ENCODE data around the gene BCL2. TPM values are rescaled to one million over a fixed set of nuclear protein-coding genes. Genes with fewer than 3 reads are reported as not detected.
A peak's percentile ranks its signal among the peaks of the same experiment; 100 is the strongest.

BCL2 gene
- total and polyA plus RNA-seq, 2 experiments from 2014 or later: 0.02 to 0.98 TPM

GRCh38 chr18:63197246-63197869 is 122.2 kb downstream of the BCL2 start:
- H3K4me3 ChIP-seq: no peak overlapping the region
- peaks cover 12% of the 10 kb centered on the region for H3K4me1 ChIP-seq (ENCODE audit: low read depth)
- H3K27me3 ChIP-seq: no peaks in the 10 kb centered on the region
- no peaks in the 10 kb centered on the region for H3K36me3 ChIP-seq
- no peaks in the 10 kb centered on the region for H3K9me3 ChIP-seq (ENCODE audit: low read depth)
- no peak for TF ChIP-seq CTCF (IDR thresholded peaks at IDR 0.05; ENCODE audit: low read depth, low read length)
- H3K27ac ChIP-seq: no peak overlapping the region
- peak in 1 of 2 donors; percentile 7 for DNase-seq (ENCODE audit: low read depth in 1 of 2, low spot score in 1 of 2)

GRCh38 chr18:63195326-63196159 is 124.0 kb downstream of the BCL2 start:
- Histone ChIP-seq H3K9me3 (ENCODE audit: low read depth) (no peaks in the 10 kb centered on the region), H3K27me3 (no peaks in the 10 kb centered on the region), H3K4me1 (ENCODE audit: low read depth) (peaks cover 15% of the 10 kb centered on the region), H3K27ac (no peak overlapping the region), H3K36me3 (no peaks in the 10 kb centered on the region), H3K4me3 (no peak overlapping the region)
- no peak for DNase-seq (ENCODE audit: low read depth in 1 of 2, low spot score in 1 of 2)
- TF ChIP-seq CTCF (IDR thresholded peaks at IDR 0.05; ENCODE audit: low read depth, low read length): no peak

- Histone ChIP-seq H3K36me3 (no peaks in the 10 kb centered on the region), H3K4me3 (no peak overlapping the region), H3K27me3 (no peaks in the 10 kb centered on the region), H3K27ac (peak overlapping the region; percentile 49), H3K9me3 (ENCODE audit: low read depth) (no peaks in the 10 kb centered on the region), H3K4me1 (ENCODE audit: low read depth) (peaks cover 15% of the 10 kb centered on the region)
- DNase-seq (ENCODE audit: low read depth in 1 of 2, low spot score in 1 of 2): peak in 1 of 2 donors; percentile 48
- TF ChIP-seq CTCF (IDR thresholded peaks at IDR 0.05; ENCODE audit: low read depth, low read length): no peak
These were observed 126.7 kb downstream of the BCL2 start for GRCh38 chr18:63192885-63193349.

- H3K27ac ChIP-seq: peak overlapping the region; percentile 49
These were observed 127.3 kb downstream of the BCL2 start for GRCh38 chr18:63192126-63192884.

More at GRCh38 chr18:63192126-63192884, 127.3 kb downstream of the BCL2 start:
- Histone ChIP-seq H3K4me1 (ENCODE audit: low read depth) (peaks cover 17% of the 10 kb centered on the region), H3K36me3 (no peaks in the 10 kb centered on the region), H3K27me3 (no peaks in the 10 kb centered on the region), H3K9me3 (ENCODE audit: low read depth) (no peaks in the 10 kb centered on the region), H3K4me3 (no peak overlapping the region)
- no peak for DNase-seq (ENCODE audit: low read depth in 1 of 2, low spot score in 1 of 2)
- no peak for TF ChIP-seq CTCF (IDR thresholded peaks at IDR 0.05; ENCODE audit: low read depth, low read length)

Measured in cardiac muscle cell (in vitro differentiated cells and primary cell).